Sigmoid colon (tissue), 7 donors: Measurements from ENCODE around the gene DAP3. TPM values are rescaled to one million over a fixed set of nuclear protein-coding genes. Genes with fewer than 3 reads are reported as not detected.
A peak's percentile ranks its signal among the peaks of the same experiment; 100 is the strongest.
"Not testable (repeated sequence)": the region's sequence is repeated elsewhere in the genome, so short reads cannot be mapped to it uniquely, and the experiment has no call there.

ENCODE experiments used
- DNase-seq: peaks from one replicate; pipeline ENCODE4 v3.0.0-alpha.2; 2019
- H3K27ac ChIP-seq, 4 donors: fragments of 200-600 bp; sonication (generic); one replicate each; pipeline ENCODE4 v1.5.1; 2016 to 2019; ENCODE audit warnings: mild to moderate bottlenecking in 1 of 4
- H3K27me3 ChIP-seq, 3 donors: fragments of 200-600 bp; sonication (generic); one replicate each; pipeline ENCODE4 v1.5.1; 2019; ENCODE audit warnings: mild to moderate bottlenecking in 1 of 3
- H3K36me3 ChIP-seq, 4 donors: fragments of 200-600 bp; sonication (generic); one replicate each; pipeline ENCODE4 v1.5.1; 2016 to 2019
- H3K4me1 ChIP-seq, 4 donors: fragments of 200-600 bp; sonication (generic); one replicate each; pipeline ENCODE4 v1.5.1; 2017 to 2019
- H3K4me3 ChIP-seq, 4 donors: fragments of 200-600 bp; sonication (generic); one replicate each; pipeline ENCODE4 v1.5.1; 2017 to 2019; ENCODE audit warnings: mild to moderate bottlenecking in 2 of 4, moderate library complexity in 1 of 4
- H3K9me3 ChIP-seq, 4 donors: fragments of 200-600 bp in 3 of 4; sonication (generic) in 3 of 4; one replicate each; pipeline versions ENCODE4 v1.5.1 to v1.6.1; 2013 to 2019
- CTCF ChIP-seq, 4 experiments: fragments of 450-650 bp in 3 of 4; fragments of 200-600 bp in 1 of 4; IDR thresholded peaks; one replicate each; pipeline ENCODE4 v1.5.1; 2016 to 2019; ENCODE audit warnings: antibody characterized with exemption in 4 of 4, mild to moderate bottlenecking in 3 of 4, moderate library complexity in 2 of 4
- EP300 ChIP-seq, 4 donors: sonication (generic); formaldehyde crosslinking; IDR thresholded peaks; one replicate each; pipeline ENCODE4 v1.6.1; 2017; ENCODE audit warnings: antibody characterized with exemption in 4 of 4
- POLR2A ChIP-seq, 2 donors: fragments of 450-650 bp; IDR thresholded peaks; one replicate each; pipeline ENCODE4 v1.6.1; 2016; ENCODE audit warnings: antibody characterized with exemption in 2 of 2, mild to moderate bottlenecking in 2 of 2, moderate library complexity in 2 of 2
- POLR2AphosphoS5 ChIP-seq, 4 donors: sonication (generic); formaldehyde crosslinking; IDR thresholded peaks; one replicate each; pipeline ENCODE4 v1.6.1; 2017; ENCODE audit warnings: antibody characterized with exemption in 4 of 4
- WGBS, 2 donors: extraction: QIAGEN DNeasy Blood & Tissue Kit; methylation state at CpG; one replicate each; pipeline ENCODE4 v1.1.7; 2013; 5-methylcytosine and 5-hydroxymethylcytosine counted together
- intact Hi-C: fragments of 100-400 bp; cut with DNase I; formaldehyde crosslinking; loops from one replicate; pipeline ENCODE4 v1.15.1; 2023
- polyA plus RNA-seq, 3 donors: library from polyadenylated mRNA; stranded (reverse); fragments of 200-250 nt; gene quantifications; one replicate each; pipeline ENCODE4 v1.2.3, GENCODE V29; 2013
- total RNA-seq, 4 donors: library from RNA; depleted of rRNA; stranded (reverse); fragments of >200 nt; gene quantifications; one replicate each; pipeline ENCODE4 v1.1.0, GENCODE V29; 2016
- donor health status: healthy with polysubstance abuse.
- donor health status: Bipolar disorder and iron deficiency.
- donor health status: healthy.

DAP3 gene
- 100 to 1,000 TPM in 3 of 4 donors, 10 to 100 TPM in 1; 96.7 to 180 (median 134) TPM for total RNA-seq
- polyA plus RNA-seq = 10 to 100 TPM; 60.3 to 92.5 (median 86.9) TPM

GRCh38 chr1:155689081-155689607 is at the start of gene DAP3:
Gene DAP3, plus strand, starts transcription at chr1:155689091. Its CDS starts 20,689 bp downstream, at chr1:155709780.
- not testable (repeated sequence) for H3K9me3 ChIP-seq, H3K36me3 ChIP-seq, DNase-seq, H3K27me3 ChIP-seq
- Histone ChIP-seq H3K4me1 (peaks cover 0 to 45% (median 39%) of the 10 kb centered on the region in 4 donors), H3K4me3 (peak within 1 kb of the TSS; percentile 88 to 100 (median 96)), H3K27ac (peak within 1 kb of the TSS; percentile 95 to 99 (median 96))
- intact Hi-C loops = loop anchor here (2.0 kb wide), 1 partner anchor 56 kb away; no protein-coding TSS in a partner anchor
- WGBS, 2 donors = 0% methylated on average over 28 of the region's 28 CpGs
- TF ChIP-seq POLR2AphosphoS5 (IDR thresholded peaks at IDR 0.05) = peak in 2 of 4 donors; percentile 27 to 30

GRCh38 chr1:155640367-155640766 is 48.5 kb upstream of the DAP3 start:
- H3K36me3 ChIP-seq = no peaks in the 10 kb centered on the region
- no peaks in the 10 kb centered on the region for H3K9me3 ChIP-seq
- intact Hi-C loops = no loop called here
- H3K27ac ChIP-seq = no peak overlapping the region
- H3K4me3 ChIP-seq = no peak overlapping the region
- no peaks in the 10 kb centered on the region for H3K27me3 ChIP-seq
- no peak for DNase-seq
- TF ChIP-seq POLR2AphosphoS5 (IDR thresholded peaks at IDR 0.05) = no peak
- TF ChIP-seq EP300 (IDR thresholded peaks at IDR 0.05) = no peak
- no peak for TF ChIP-seq CTCF (IDR thresholded peaks at IDR 0.05)
- TF ChIP-seq POLR2A (IDR thresholded peaks at IDR 0.05) = no peak
- peaks cover 0 to 10% (median 10%) of the 10 kb centered on the region in 4 donors for H3K4me1 ChIP-seq

- H3K27ac ChIP-seq, H3K4me3 ChIP-seq, intact Hi-C loops, DNase-seq, H3K9me3 ChIP-seq, H3K27me3 ChIP-seq, H3K36me3 ChIP-seq: not testable (repeated sequence)
- H3K4me1 ChIP-seq = peaks cover 0 to 23% (median 18%) of the 10 kb centered on the region in 4 donors
- WGBS, 2 donors = 74 to 84% methylated on average over 11 of the region's 11 CpGs
These were observed 46.2 kb upstream of the DAP3 start for GRCh38 chr1:155642559-155643180.

- TF ChIP-seq CTCF (IDR thresholded peaks at IDR 0.05) = no peak
- TF ChIP-seq POLR2A (IDR thresholded peaks at IDR 0.05) = no peak
- TF ChIP-seq POLR2AphosphoS5 (IDR thresholded peaks at IDR 0.05) = no peak
- no peak for TF ChIP-seq EP300 (IDR thresholded peaks at IDR 0.05)
- Histone ChIP-seq H3K27me3 (no peaks in the 10 kb centered on the region), H3K9me3 (no peaks in the 10 kb centered on the region), H3K36me3 (no peaks in the 10 kb centered on the region), H3K4me1 (peaks cover 0 to 25% (median 20%) of the 10 kb centered on the region in 4 donors), H3K4me3 (no peak overlapping the region), H3K27ac (no peak overlapping the region)
- 87 to 94% methylated on average over 3 of the region's 3 CpGs for WGBS, 2 donors
- DNase-seq = no peak
- intact Hi-C loops = no loop called here
These were observed 45.7 kb upstream of the DAP3 start for GRCh38 chr1:155643230-155643629.

- WGBS, 2 donors = 83 to 84% methylated on average over 4 of the region's 4 CpGs
- Histone ChIP-seq H3K27ac (peak overlapping the region in 3 of 4 donors; percentile 43 to 64 (median 50)), H3K4me3 (no peak overlapping the region), H3K27me3 (no peaks in the 10 kb centered on the region), H3K36me3 (no peaks in the 10 kb centered on the region), H3K9me3 (no peaks in the 10 kb centered on the region), H3K4me1 (peaks cover 0 to 31% (median 24%) of the 10 kb centered on the region in 4 donors)
- no peak for DNase-seq
- no peak for TF ChIP-seq EP300 (IDR thresholded peaks at IDR 0.05)
- TF ChIP-seq POLR2A (IDR thresholded peaks at IDR 0.05) = no peak
- intact Hi-C loops = no loop called here
These were observed 43.8 kb upstream of the DAP3 start for GRCh38 chr1:155645034-155645598.

GRCh38 chr1:155645648-155646047 is 43.2 kb upstream of the DAP3 start:
- Histone ChIP-seq H3K36me3 (no peaks in the 10 kb centered on the region), H3K4me1 (peaks cover 0 to 32% (median 25%) of the 10 kb centered on the region in 4 donors), H3K4me3 (no peak overlapping the region), H3K27me3 (no peaks in the 10 kb centered on the region), H3K9me3 (no peaks in the 10 kb centered on the region), H3K27ac (peak overlapping the region in 3 of 4 donors; percentile 43 to 64 (median 50))
- no peak for DNase-seq
- WGBS, 2 donors = 83 to 90% methylated on average over 6 of the region's 6 CpGs
- peak in 1 of 4 donors; percentile 11 for TF ChIP-seq POLR2AphosphoS5 (IDR thresholded peaks at IDR 0.05)
- TF ChIP-seq EP300 (IDR thresholded peaks at IDR 0.05) = no peak
- TF ChIP-seq POLR2A (IDR thresholded peaks at IDR 0.05) = no peak
- no peak for TF ChIP-seq CTCF (IDR thresholded peaks at IDR 0.05)
- intact Hi-C loops = no loop called here
